Adipose tissue (tissue), 3 donors: ENCODE data around the gene CDAN1. TPM values are rescaled to one million over a fixed set of nuclear protein-coding genes. Genes with fewer than 3 reads are reported as not detected.
"Not testable (repeated sequence)": the region's sequence is repeated elsewhere in the genome, so short reads cannot be mapped to it uniquely, and the experiment has no call there.

Source experiments
- H3K27ac ChIP-seq: one replicate; pipeline ENCODE4 v1.5.1; 2013; ENCODE audit warnings: low read depth, low read length
- WGBS, 3 donors: extraction: QIAGEN DNeasy Blood & Tissue Kit; methylation state at CpG; one replicate each; pipeline ENCODE4 v1.1.7; 2013; 5-methylcytosine and 5-hydroxymethylcytosine counted together
- polyA plus RNA-seq, 3 donors: library from polyadenylated mRNA; stranded (reverse); fragments of 200-250 nt; gene quantifications; one replicate each; pipeline ENCODE4 v1.2.3, GENCODE V29; 2013
- donor health status: healthy with polysubstance abuse.
- donor health status: Bipolar disorder and iron deficiency.
- donor health status: healthy.

CDAN1 gene
- polyA plus RNA-seq, 3 donors: 6.3 to 8.8 (median 7.6) TPM

DNA sequence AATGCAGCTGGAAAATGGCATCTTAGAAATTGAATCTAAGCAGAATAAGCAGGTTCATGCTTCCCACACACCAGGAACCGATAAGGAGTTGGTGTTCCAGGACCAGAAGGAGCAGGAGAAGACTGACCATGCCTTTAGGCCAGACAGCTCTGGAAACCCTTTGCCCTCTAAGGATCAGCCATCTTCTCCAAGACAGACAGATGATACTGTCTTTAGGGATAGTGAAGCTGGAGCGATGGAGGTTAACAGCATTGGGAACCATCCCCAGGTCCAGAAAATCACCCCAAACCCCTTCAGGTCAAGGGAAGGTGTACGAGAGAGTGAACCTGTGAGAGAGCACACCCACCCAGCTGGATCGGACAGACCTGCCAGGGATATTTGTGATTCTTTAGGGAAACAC, 49.2 kb downstream of the CDAN1 start:
- no peak overlapping the region for H3K27ac ChIP-seq
- 93 to 95% (median 95%) methylated on average over 4 of the region's 4 CpGs for WGBS, 3 donors

DNA sequence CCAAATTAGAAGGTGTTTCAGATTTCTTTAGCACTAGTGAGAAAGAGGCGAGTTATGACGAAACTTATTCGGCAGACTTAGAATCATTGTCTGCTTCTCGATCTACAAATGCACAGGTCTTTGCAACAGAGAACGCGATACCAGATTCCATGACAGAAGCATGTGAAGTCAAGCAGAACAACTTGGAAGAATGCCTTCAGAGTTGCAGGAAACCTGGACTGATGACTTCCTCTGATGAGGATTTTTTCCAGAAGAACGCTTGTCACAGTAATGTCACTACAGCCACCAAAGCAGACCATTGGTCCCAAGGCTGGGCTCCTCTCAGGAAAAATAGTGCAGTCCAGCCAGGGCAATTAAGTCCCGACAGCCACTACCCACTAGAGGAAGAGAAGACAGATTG, 50.6 kb downstream of the CDAN1 start:
- 92 to 96% (median 94%) methylated on average over 8 of the region's 8 CpGs for WGBS, 3 donors
- no peak overlapping the region for H3K27ac ChIP-seq

DNA sequence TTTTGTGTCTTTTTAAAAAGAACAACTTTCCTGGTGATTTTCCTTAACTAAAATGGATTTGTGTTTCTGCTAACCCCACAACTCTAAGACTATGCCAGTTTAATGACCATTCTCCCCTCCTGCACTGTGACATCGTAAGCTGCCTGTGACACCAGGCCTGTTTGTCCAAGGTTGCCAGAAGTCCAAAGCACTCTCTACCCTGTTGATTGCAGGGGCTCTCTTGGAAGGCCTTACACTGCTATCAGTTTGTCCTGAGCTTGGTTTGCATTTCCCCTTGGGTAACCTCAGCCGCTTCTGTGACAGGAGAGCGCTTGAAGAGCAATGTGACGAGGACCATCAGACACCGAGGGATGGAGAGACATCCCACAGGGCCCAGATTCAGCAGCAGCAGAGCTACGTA, 55.8 kb downstream of the CDAN1 start:
- WGBS, 3 donors: 91 to 94% (median 94%) methylated on average over 6 of the region's 6 CpGs
- H3K27ac ChIP-seq: no peak overlapping the region

GRCh38 chr15:42680142-42680482, 56.8 kb downstream of the CDAN1 start:
- 90 to 92% (median 91%) methylated on average over 5 of the region's 5 CpGs for WGBS, 3 donors
- not testable (repeated sequence) for H3K27ac ChIP-seq

- 86 to 93% (median 91%) methylated on average over 7 of the region's 7 CpGs for WGBS, 3 donors
- no peak overlapping the region for H3K27ac ChIP-seq
Measured at GRCh38 chr15:42679285-42680141, 57.4 kb downstream of the CDAN1 start.

- H3K27ac ChIP-seq: no peak overlapping the region
- WGBS, 3 donors: 93 to 98% (median 96%) methylated on average over 1 of the region's 1 CpG
Measured at GRCh38 chr15:42675021-42675420, 61.9 kb downstream of the CDAN1 start.

- H3K27ac ChIP-seq: no peak overlapping the region
- 91 to 94% (median 93%) methylated on average over 6 of the region's 6 CpGs for WGBS, 3 donors
Measured at GRCh38 chr15:42674472-42674871, 62.5 kb downstream of the CDAN1 start.

Other genes with a start within 250 kb of the CDAN1 start
- 10 to 100 TPM in 2 of 3 donors, 1 to 10 TPM in 1; 6.8 to 30.7 (median 24.2) TPM for gene ZNF106, start 246.0 kb downstream of the CDAN1 start, polyA plus RNA-seq
- 10 to 100 TPM; 19.3 to 70.4 (median 38.9) TPM for gene SNAP23, start 241.5 kb downstream of the CDAN1 start, polyA plus RNA-seq
- 10 to 100 TPM in 1 of 3 donors, 1 to 10 TPM in 2; 6.2 to 10.7 (median 7.3) TPM for gene LRRC57, start 188.3 kb downstream of the CDAN1 start, polyA plus RNA-seq
- gene HAUS2, start 188.3 kb downstream of the CDAN1 start, polyA plus RNA-seq: 10 to 100 TPM in 2 of 3 donors, 1 to 10 TPM in 1; 8.1 to 17.8 (median 13.8) TPM
- 10 to 100 TPM in 1 of 3 donors, 1 to 10 TPM in 1, under 1 TPM in 1; 0.78 to 15.0 (median 3.8) TPM for gene STARD9, start 161.5 kb downstream of the CDAN1 start, polyA plus RNA-seq
- 1 to 10 TPM; 1.0 to 5.6 (median 3.5) TPM for gene TTBK2, start 183.7 kb upstream of the CDAN1 start, polyA plus RNA-seq